H9 (cell line): ENCODE measurements around the gene B4GALT1. TPM values are rescaled to one million over a fixed set of nuclear protein-coding genes. Genes with fewer than 3 reads are reported as not detected.

Experiments
- DNase-seq: peaks from one replicate; pipeline ENCODE4 v3.0.0-alpha.2; 2017
- H2AFZ ChIP-seq: one replicate; pipeline ENCODE4 v1.6.1; 2013; ENCODE audit warnings: mild to moderate bottlenecking, low read length, control low read depth, moderate library complexity
- H2AK5ac ChIP-seq: 2 replicates; pipeline ENCODE4 v1.6.1; 2013; ENCODE audit warnings: low read length, control low read depth, mixed read lengths; ENCODE audit not compliant: insufficient read length
- H2BK120ac ChIP-seq: one replicate; pipeline ENCODE4 v1.6.1; 2013; ENCODE audit warnings: low read depth, mild to moderate bottlenecking, low read length, control low read depth, inconsistent platforms; ENCODE audit not compliant: poor library complexity, severe bottlenecking
- H2BK12ac ChIP-seq: 2 replicates; pipeline ENCODE4 v1.6.1; 2013; ENCODE audit warnings: low read length, control low read depth, mixed read lengths, low read depth; ENCODE audit not compliant: insufficient read length
- H2BK15ac ChIP-seq: 2 replicates; pipeline ENCODE4 v1.6.1; 2013; ENCODE audit warnings: low read depth, low read length, control low read depth
- H2BK20ac ChIP-seq: one replicate; pipeline ENCODE4 v1.6.1; 2013; ENCODE audit warnings: low read depth, mild to moderate bottlenecking, low read length, control low read depth, inconsistent platforms; ENCODE audit not compliant: poor library complexity, severe bottlenecking
- H2BK5ac ChIP-seq: 2 replicates; pipeline ENCODE4 v1.6.1; 2013; ENCODE audit warnings: low read length, control low read depth, mixed read lengths; ENCODE audit not compliant: insufficient read length
- H3K14ac ChIP-seq: 2 replicates; pipeline ENCODE4 v1.6.1; 2013; ENCODE audit warnings: low read length, control low read depth; ENCODE audit not compliant: insufficient read depth
- H3K18ac ChIP-seq: 2 replicates; pipeline ENCODE4 v1.6.1; 2013; ENCODE audit warnings: low read depth, mild to moderate bottlenecking, mixed read lengths, low read length, control low read depth; ENCODE audit not compliant: insufficient read length
- H3K23ac ChIP-seq: 2 replicates; pipeline ENCODE4 v1.6.1; 2013; ENCODE audit warnings: low read length, control low read depth, mixed read lengths, low read depth; ENCODE audit not compliant: insufficient read length
- H3K23me2 ChIP-seq: 2 replicates; pipeline ENCODE4 v1.6.1; 2013; ENCODE audit warnings: low read depth, mild to moderate bottlenecking, mixed read lengths, low read length, control low read depth; ENCODE audit not compliant: insufficient read length, poor library complexity, severe bottlenecking
- H3K27ac ChIP-seq: 2 replicates; pipeline ENCODE4 v1.5.1; 2013; ENCODE audit warnings: low read length, control low read depth, mixed read lengths, low read depth; ENCODE audit not compliant: insufficient read length
- H3K27me3 ChIP-seq: 2 replicates; pipeline ENCODE4 v1.6.1; 2013; ENCODE audit warnings: low read length, control low read depth, inconsistent platforms; ENCODE audit not compliant: insufficient read depth
- H3K4ac ChIP-seq: 2 replicates; pipeline ENCODE4 v1.6.1; 2013; ENCODE audit warnings: low read depth, mild to moderate bottlenecking, control low read depth, inconsistent platforms, low read length, moderate library complexity
- H3K4me1 ChIP-seq: 2 replicates; pipeline ENCODE4 v1.6.1; 2013; ENCODE audit warnings: low read length, control low read depth, inconsistent platforms; ENCODE audit not compliant: insufficient read depth
- H3K4me2 ChIP-seq: 2 replicates; pipeline ENCODE4 v1.6.1; 2013; ENCODE audit warnings: low read length, control low read depth, mixed read lengths; ENCODE audit not compliant: insufficient read length, insufficient read depth
- H3K56ac ChIP-seq: 2 replicates; pipeline ENCODE4 v1.6.1; 2013; ENCODE audit warnings: low read depth, mild to moderate bottlenecking, mixed read lengths, low read length, control low read depth; ENCODE audit not compliant: insufficient read length
- H3K79me1 ChIP-seq: 2 replicates; pipeline ENCODE4 v1.6.1; 2013; ENCODE audit warnings: low read depth, mild to moderate bottlenecking, moderate library complexity, low read length, control low read depth, inconsistent platforms; ENCODE audit not compliant: insufficient read depth, poor library complexity, severe bottlenecking
- H3K79me2 ChIP-seq: 2 replicates; pipeline ENCODE4 v1.6.1; 2013; ENCODE audit warnings: low read length, control low read depth, inconsistent platforms; ENCODE audit not compliant: insufficient read depth
- H3K9ac ChIP-seq: 2 replicates; pipeline ENCODE4 v1.6.1; 2013; ENCODE audit warnings: low read length, control low read depth, mixed read lengths; ENCODE audit not compliant: insufficient read length; ENCODE audit errors: extremely low read depth
- H3K9me3 ChIP-seq: one replicate; pipeline ENCODE4 v1.6.1; 2013; ENCODE audit warnings: low read depth, low read length, inconsistent platforms; ENCODE audit not compliant: control insufficient read depth
- H3T11ph ChIP-seq: one replicate; pipeline ENCODE4 v1.6.1; 2013; ENCODE audit warnings: mild to moderate bottlenecking, low read length, control low read depth, inconsistent platforms
- H4K20me1 ChIP-seq: one replicate; pipeline ENCODE4 v1.6.1; 2013; ENCODE audit not compliant: control insufficient read depth, insufficient read length, insufficient read depth
- H4K5ac ChIP-seq: 2 replicates; pipeline ENCODE4 v1.6.1; 2013; ENCODE audit warnings: low read depth, mild to moderate bottlenecking, mixed read lengths, low read length, control low read depth; ENCODE audit not compliant: insufficient read length
- H4K8ac ChIP-seq: replicated peaks from 2 replicates; pipeline ENCODE4 v1.6.1; 2013; ENCODE audit warnings: low read length, control low read depth, mixed read lengths, low read depth; ENCODE audit not compliant: insufficient read length
- H4K91ac ChIP-seq: 2 replicates; pipeline ENCODE4 v1.6.1; 2013; ENCODE audit warnings: low read depth, mild to moderate bottlenecking, moderate library complexity, mixed read lengths, low read length, control low read depth; ENCODE audit not compliant: insufficient read length
- H3K27ac Mint-ChIP-seq, 3 experiments: 2 replicates in 2 of 3; 3 replicates in 1 of 3; pipeline ENCODE4 v1.8.0; 2020 to 2021; ENCODE audit warnings: mixed read lengths in 3 of 3, mild to moderate bottlenecking in 1 of 3, moderate library complexity in 1 of 3
- H3K27me3 Mint-ChIP-seq: 2 replicates; pipeline ENCODE4 v1.8.0; 2021; ENCODE audit warnings: low read depth, mild to moderate bottlenecking, moderate library complexity, mixed read lengths
- H3K36me3 Mint-ChIP-seq, 3 experiments: 2 replicates in 2 of 3; 3 replicates in 1 of 3; pipeline ENCODE4 v1.8.0; 2020 to 2021; ENCODE audit warnings: low read depth in 3 of 3, mixed read lengths in 3 of 3; ENCODE audit not compliant: insufficient read depth in 1 of 3
- H3K4me1 Mint-ChIP-seq, 2 experiments: 2 replicates each; pipeline ENCODE4 v1.8.0; 2020; ENCODE audit warnings: mixed read lengths in 2 of 2
- H3K4me3 Mint-ChIP-seq, 2 experiments: 2 replicates in 1 of 2; 3 replicates in 1 of 2; pipeline ENCODE4 v1.8.0; 2020 to 2021; ENCODE audit warnings: mild to moderate bottlenecking in 2 of 2, mixed read lengths in 2 of 2, moderate library complexity in 1 of 2
- H3K9me3 Mint-ChIP-seq, 2 experiments: 2 replicates in 1 of 2; 3 replicates in 1 of 2; pipeline ENCODE4 v1.8.0; 2020; ENCODE audit warnings: mild to moderate bottlenecking in 2 of 2, mixed read lengths in 2 of 2, moderate library complexity in 1 of 2
- WGBS: extraction: QIAGEN DNeasy Blood & Tissue Kit; methylation state at CpG from one replicate; pipeline ENCODE4 v1.1.7; 2013; ENCODE audit warnings: missing lambda C conversion rate, low lambda C conversion rate, mixed read lengths; ENCODE audit not compliant: insufficient read length; ENCODE audit errors: extremely low coverage; 5-methylcytosine and 5-hydroxymethylcytosine counted together
- total RNA-seq: library from RNA; stranded (reverse); gene quantifications from 2 replicates; pipeline ENCODE4 v1.2.1, GENCODE V29; 2021
- TF ChIP-seq, protein P1 (sequence below): fragments of 200-600 bp; sonication (generic); conservative IDR thresholded peaks from 3 replicates; pipeline ENCODE4 v1.8.0; 2021; ENCODE audit warnings: antibody characterized with exemption, mild to moderate bottlenecking

Gene B4GALT1
- total RNA-seq, 1 experiment from 2014 or later: 15.3 TPM

DNA sequence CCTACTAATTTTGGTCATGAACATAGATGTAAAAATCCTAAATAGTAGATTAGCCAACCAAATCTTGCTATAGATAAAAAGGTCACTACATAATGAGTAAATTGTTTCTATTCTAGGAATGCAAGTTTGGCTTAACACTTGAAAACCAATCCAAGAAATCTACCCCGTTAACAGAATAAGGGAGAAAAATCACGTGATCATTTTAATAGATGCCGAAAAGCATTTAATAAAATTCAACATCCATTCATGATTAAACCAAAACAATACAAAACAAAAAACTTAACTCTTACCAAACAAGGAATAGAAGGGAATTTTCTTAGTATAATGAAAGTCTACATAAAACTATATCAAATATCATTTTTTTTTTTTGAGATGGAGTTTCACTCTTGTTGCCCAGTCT is 69.9 kb downstream of the B4GALT1 start:
- H4K8ac ChIP-seq: no peak overlapping the region
- Mint-ChIP-seq H3K9me3 (no peaks in the 10 kb centered on the region; a peak in 1 of 5 replicates), H3K4me3 (no peak overlapping the region), H3K36me3 (no peaks in the 10 kb centered on the region), H3K27ac (no peak overlapping the region), H3K27me3 (no peaks in the 10 kb centered on the region; the same call in none of the 2 replicates), H3K4me1 (no peaks in the 10 kb centered on the region)
- no peak overlapping the region for H2BK15ac ChIP-seq
- DNase-seq: no peak
- no peak overlapping the region for H3K23ac ChIP-seq
- no peak overlapping the region for H2BK120ac ChIP-seq
- H2BK20ac ChIP-seq: no peak overlapping the region
- WGBS: no CpG with 5 or more reads among the region's 3 CpGs
- TF ChIP-seq, protein P1, sequence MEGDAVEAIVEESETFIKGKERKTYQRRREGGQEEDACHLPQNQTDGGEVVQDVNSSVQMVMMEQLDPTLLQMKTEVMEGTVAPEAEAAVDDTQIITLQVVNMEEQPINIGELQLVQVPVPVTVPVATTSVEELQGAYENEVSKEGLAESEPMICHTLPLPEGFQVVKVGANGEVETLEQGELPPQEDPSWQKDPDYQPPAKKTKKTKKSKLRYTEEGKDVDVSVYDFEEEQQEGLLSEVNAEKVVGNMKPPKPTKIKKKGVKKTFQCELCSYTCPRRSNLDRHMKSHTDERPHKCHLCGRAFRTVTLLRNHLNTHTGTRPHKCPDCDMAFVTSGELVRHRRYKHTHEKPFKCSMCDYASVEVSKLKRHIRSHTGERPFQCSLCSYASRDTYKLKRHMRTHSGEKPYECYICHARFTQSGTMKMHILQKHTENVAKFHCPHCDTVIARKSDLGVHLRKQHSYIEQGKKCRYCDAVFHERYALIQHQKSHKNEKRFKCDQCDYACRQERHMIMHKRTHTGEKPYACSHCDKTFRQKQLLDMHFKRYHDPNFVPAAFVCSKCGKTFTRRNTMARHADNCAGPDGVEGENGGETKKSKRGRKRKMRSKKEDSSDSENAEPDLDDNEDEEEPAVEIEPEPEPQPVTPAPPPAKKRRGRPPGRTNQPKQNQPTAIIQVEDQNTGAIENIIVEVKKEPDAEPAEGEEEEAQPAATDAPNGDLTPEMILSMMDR: no peak
- H3K27me3 ChIP-seq: no peaks in the 10 kb centered on the region
- H4K20me1 ChIP-seq: no peaks in the 10 kb centered on the region
- H3K14ac ChIP-seq: no peak overlapping the region
- no peaks in the 10 kb centered on the region for H3K79me1 ChIP-seq
- no peak overlapping the region for H3K18ac ChIP-seq
- H3K56ac ChIP-seq: no peak overlapping the region
- no peaks in the 10 kb centered on the region for H3K9me3 ChIP-seq
- H4K91ac ChIP-seq: no peak overlapping the region
- H2BK12ac ChIP-seq: no peak overlapping the region
- H3K27ac ChIP-seq: no peak overlapping the region
- H4K5ac ChIP-seq: no peak overlapping the region
- no peak overlapping the region for H2AK5ac ChIP-seq
- no peak overlapping the region for H3K4me2 ChIP-seq
- H2AFZ ChIP-seq: no peak overlapping the region
- H3K4ac ChIP-seq: no peak overlapping the region
- no peaks in the 10 kb centered on the region for H3K23me2 ChIP-seq
- no peaks in the 10 kb centered on the region for H3K79me2 ChIP-seq
- H3K4me1 ChIP-seq: no peaks in the 10 kb centered on the region
- H3T11ph ChIP-seq: no peak overlapping the region
- no peak overlapping the region for H2BK5ac ChIP-seq
- no peak overlapping the region for H3K9ac ChIP-seq
